HFFc6 (cell line): ENCODE data around the gene ZWINT. TPM values are rescaled to one million over a fixed set of nuclear protein-coding genes. Genes with fewer than 3 reads are reported as not detected.

Experiments used
- DNase-seq: peaks from one replicate; pipeline ENCODE4 v3.0.0-alpha.2; 2018
- H3K27ac Mint-ChIP-seq: 2 replicates; pipeline ENCODE4 v1.8.0; 2020; ENCODE audit warnings: mild to moderate bottlenecking, mixed read lengths
- H3K27me3 Mint-ChIP-seq: 2 replicates; pipeline ENCODE4 v1.8.0; 2021; ENCODE audit warnings: mild to moderate bottlenecking, moderate library complexity, mixed read lengths; ENCODE audit not compliant: insufficient read depth
- H3K36me3 Mint-ChIP-seq: 2 replicates; pipeline ENCODE4 v1.8.0; 2021; ENCODE audit warnings: low read depth, mixed read lengths
- H3K4me1 Mint-ChIP-seq: 2 replicates; pipeline ENCODE4 v1.8.0; 2020; ENCODE audit warnings: low read depth, mixed read lengths
- H3K4me3 Mint-ChIP-seq: 2 replicates; pipeline ENCODE4 v1.8.0; 2020; ENCODE audit warnings: mild to moderate bottlenecking, moderate library complexity, mixed read lengths
- H3K9me3 Mint-ChIP-seq: 2 replicates; pipeline ENCODE4 v1.8.0; 2020; ENCODE audit warnings: mild to moderate bottlenecking, mixed read lengths
- total RNA-seq, 6 experiments: library from RNA; stranded (reverse); fragmentation: NEBNext Ultra II Directional; extraction: Animal tissue kit (Norgen Biotek cat#: 25700); gene quantifications; 2 replicates in 1 of 6; 3 replicates in 5 of 6; pipeline ENCODE4 v1.2.3, GENCODE V29; 2021
- TF ChIP-seq, protein P1 (sequence below): fragments of 200-600 bp; sonication (generic); IDR thresholded peaks from 2 replicates; pipeline ENCODE4 v1.5.0; 2021; ENCODE audit warnings: antibody characterized with exemption, mild to moderate bottlenecking

Gene ZWINT
- total RNA-seq, 6 experiments from 2014 or later: 25.4 to 64.6 (median 57.0) TPM

- peaks cover 2% of the 10 kb centered on the region for H3K27me3 Mint-ChIP-seq
- no peak overlapping the region for H3K4me3 Mint-ChIP-seq
- DNase-seq: no peak
- peaks cover 7% of the 10 kb centered on the region; the same call in 1 of the 2 replicates for H3K36me3 Mint-ChIP-seq
- H3K4me1 Mint-ChIP-seq: peaks cover 21% of the 10 kb centered on the region
- no peaks in the 10 kb centered on the region for H3K9me3 Mint-ChIP-seq
- no peak overlapping the region for H3K27ac Mint-ChIP-seq
- TF ChIP-seq, protein P1, sequence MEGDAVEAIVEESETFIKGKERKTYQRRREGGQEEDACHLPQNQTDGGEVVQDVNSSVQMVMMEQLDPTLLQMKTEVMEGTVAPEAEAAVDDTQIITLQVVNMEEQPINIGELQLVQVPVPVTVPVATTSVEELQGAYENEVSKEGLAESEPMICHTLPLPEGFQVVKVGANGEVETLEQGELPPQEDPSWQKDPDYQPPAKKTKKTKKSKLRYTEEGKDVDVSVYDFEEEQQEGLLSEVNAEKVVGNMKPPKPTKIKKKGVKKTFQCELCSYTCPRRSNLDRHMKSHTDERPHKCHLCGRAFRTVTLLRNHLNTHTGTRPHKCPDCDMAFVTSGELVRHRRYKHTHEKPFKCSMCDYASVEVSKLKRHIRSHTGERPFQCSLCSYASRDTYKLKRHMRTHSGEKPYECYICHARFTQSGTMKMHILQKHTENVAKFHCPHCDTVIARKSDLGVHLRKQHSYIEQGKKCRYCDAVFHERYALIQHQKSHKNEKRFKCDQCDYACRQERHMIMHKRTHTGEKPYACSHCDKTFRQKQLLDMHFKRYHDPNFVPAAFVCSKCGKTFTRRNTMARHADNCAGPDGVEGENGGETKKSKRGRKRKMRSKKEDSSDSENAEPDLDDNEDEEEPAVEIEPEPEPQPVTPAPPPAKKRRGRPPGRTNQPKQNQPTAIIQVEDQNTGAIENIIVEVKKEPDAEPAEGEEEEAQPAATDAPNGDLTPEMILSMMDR: no peak
Measured at GRCh38 chr10:56357018-56357417, 4.0 kb downstream of the ZWINT start.

- peaks cover 10% of the 10 kb centered on the region for H3K4me1 Mint-ChIP-seq
- no peaks in the 10 kb centered on the region for H3K9me3 Mint-ChIP-seq
- TF ChIP-seq, protein P1: no peak
Measured at GRCh38 chr10:56351909-56352630, 9.0 kb downstream of the ZWINT start.

DNA sequence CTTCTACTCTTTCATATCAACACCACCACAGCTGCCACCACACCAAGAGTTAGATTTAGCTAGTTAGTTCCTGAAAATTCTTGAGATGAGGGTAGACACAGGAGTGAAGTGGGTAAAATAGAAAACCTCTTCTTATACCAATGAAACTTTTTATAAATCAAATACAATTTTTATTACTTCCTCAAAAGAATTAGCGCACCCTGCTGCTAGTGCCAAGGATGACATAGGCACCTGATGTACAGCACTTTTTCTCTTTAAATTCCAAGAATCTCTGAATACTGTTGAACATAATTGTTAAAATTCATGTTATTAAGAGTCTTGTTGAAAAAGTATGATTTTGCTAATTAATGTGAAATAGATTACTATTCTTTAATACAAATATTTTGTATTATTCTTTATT is 11.4 kb downstream of the ZWINT start:
- Mint-ChIP-seq H3K27ac (no peak overlapping the region), H3K9me3 (no peaks in the 10 kb centered on the region), H3K27me3 (no peaks in the 10 kb centered on the region; the same call in 1 of the 2 replicates), H3K4me3 (no peak overlapping the region), H3K4me1 (peaks cover 16% of the 10 kb centered on the region), H3K36me3 (no peaks in the 10 kb centered on the region)
- no peak for DNase-seq
- TF ChIP-seq, protein P1: peak; percentile 48

More at GRCh38 chr10:56351909-56352630, 9.0 kb downstream of the ZWINT start:
- Mint-ChIP-seq H3K36me3 (no peaks in the 10 kb centered on the region), H3K27me3 (no peaks in the 10 kb centered on the region; the same call in 1 of the 2 replicates), H3K4me3 (no peak overlapping the region), H3K27ac (no peak overlapping the region)
- DNase-seq: no peak

- Mint-ChIP-seq H3K4me1 (peaks cover 16% of the 10 kb centered on the region), H3K9me3 (no peaks in the 10 kb centered on the region), H3K36me3 (no peaks in the 10 kb centered on the region), H3K27ac (no peak overlapping the region), H3K27me3 (no peaks in the 10 kb centered on the region; the same call in 1 of the 2 replicates), H3K4me3 (no peak overlapping the region)
- TF ChIP-seq, protein P1: no peak
- no peak for DNase-seq
Measured at GRCh38 chr10:56348101-56348500, 13.0 kb downstream of the ZWINT start.

GRCh38 chr10:56346845-56347415 is 14.1 kb downstream of the ZWINT start:
- H3K9me3 Mint-ChIP-seq: no peaks in the 10 kb centered on the region
- DNase-seq: no peak
- H3K27me3 Mint-ChIP-seq: no peaks in the 10 kb centered on the region; the same call in 1 of the 2 replicates
- no peak overlapping the region for H3K27ac Mint-ChIP-seq
- peaks cover 16% of the 10 kb centered on the region for H3K4me1 Mint-ChIP-seq
- no peaks in the 10 kb centered on the region for H3K36me3 Mint-ChIP-seq
- TF ChIP-seq, protein P1: no peak
- no peak overlapping the region for H3K4me3 Mint-ChIP-seq
